ENCODE results near the gene FURIN. TPM values are rescaled to one million over a fixed set of nuclear protein-coding genes. Genes with fewer than 3 reads are reported as not detected.

The FURIN gene
- total and polyA plus RNA-seq, 2 of the 4 experiments (the other 2 are of a cell fraction): 34.8 to 54.3 TPM

GRCh38 chr15:90918835-90919234 is 50.4 kb downstream of the FURIN start:
- H2AK9ac ChIP-seq (replicated peaks; ENCODE audit: low read depth, low read length, poor library complexity): no peak overlapping the region
- in situ Hi-C loops (cut with MboI; ENCODE audit: low sequenced_read_pairs) (no loop called here), dilution Hi-C loops (cut with HindIII; ENCODE audit: low sequenced_read_pairs, unreplicated experiment) (no loop called here), intact Hi-C loops (cut with micrococcal nuclease) (no loop called here)
- 94% methylated on average over 3 of the region's 6 CpGs; no CpG with 5 or more reads in 1 of the 2 experiments for WGBS, 2 experiments (ENCODE audit: extremely low coverage in 2 of 2, insufficient read length in 1 of 2)
- H3K27ac ChIP-seq (ENCODE audit: insufficient read depth, low read length): no peak overlapping the region
- no peak overlapping the region for H3K4me2 ChIP-seq (ENCODE audit: low read depth, low read length)
- peaks cover 3% of the 10 kb centered on the region; the same call in 1 of the 2 replicates for H3K9me1 ChIP-seq (ENCODE audit: insufficient read depth, low read length)
- no peak overlapping the region for H2BK20ac ChIP-seq (ENCODE audit: low read depth, low read length)
- H3K36me3 ChIP-seq (ENCODE audit: control insufficient read depth, insufficient read depth, low read length): peaks cover 27% of the 10 kb centered on the region
- ATAC-seq (ENCODE audit: low read depth): no peak
- no peak overlapping the region for H4K5ac ChIP-seq (ENCODE audit: low read depth, low read length)
- POLR2A ChIA-PET (ENCODE audit: unreplicated experiment): interaction anchor here (0.6 kb wide), 1 partner anchor 17 kb away, joined by 6 read pairs; no protein-coding TSS in a partner anchor
- H2BK15ac ChIP-seq (ENCODE audit: low read depth, low read length): no peak overlapping the region
- H2AK5ac ChIP-seq (ENCODE audit: low read depth, low read length): no peak overlapping the region
- H4K8ac ChIP-seq (ENCODE audit: low read depth in 2 of 2, low read length in 2 of 2): no peak overlapping the region
- no peak overlapping the region for H3K9ac ChIP-seq (ENCODE audit: low read depth, low read length)
- no TSS peak for BruUV-seq (replicated peaks)
- no peak overlapping the region for H2AFZ ChIP-seq (replicated peaks; ENCODE audit: low read length, poor library complexity)
- H3K18ac ChIP-seq (ENCODE audit: low read depth, low read length): no peak overlapping the region
- no peak for DNase-seq
- no peak overlapping the region for H3K23ac ChIP-seq (ENCODE audit: low read depth, low read length)
- no peak overlapping the region for H4K91ac ChIP-seq (ENCODE audit: insufficient read depth, low read depth, low read length)
- CTCF ChIA-PET: interaction anchor here (0.6 kb wide), 1 partner anchor 20 kb away, joined by 4 read pairs; no protein-coding TSS in a partner anchor
- no peak overlapping the region for H3K56ac ChIP-seq (ENCODE audit: extremely low read depth, insufficient read depth, low read length)
- H2BK120ac ChIP-seq (ENCODE audit: low read depth, low read length): no peak overlapping the region
- TF ChIP-seq CEBPB (IDR thresholded peaks at IDR 0.05; ENCODE audit: low read depth, low read length) (no peak), MAZ (IDR thresholded peaks at IDR 0.05; ENCODE audit: borderline replicate concordance, low read depth, low read length) (no peak), NFE2L2 (IDR thresholded peaks at IDR 0.05; ENCODE audit: low read depth, low read length) (no peak), MAFK (IDR thresholded peaks at IDR 0.05; ENCODE audit: low read depth, low read length) (no peak), MXI1 (IDR thresholded peaks at IDR 0.05; ENCODE audit: borderline replicate concordance, low read depth, low read length) (no peak), RCOR1 (IDR thresholded peaks at IDR 0.05; ENCODE audit: insufficient replicate concordance, low read length) (no peak), USF2 (IDR thresholded peaks at IDR 0.05; ENCODE audit: low read depth, low read length) (no peak), CTCF (conservative IDR thresholded peaks at IDR 0.05; ENCODE audit: low read depth, low read length) (no peak), CHD1 (IDR thresholded peaks at IDR 0.05; ENCODE audit: low read depth, low read length) (no peak), ELK1 (IDR thresholded peaks at IDR 0.05; ENCODE audit: borderline replicate concordance, low read depth, low read length) (no peak), POLR2A (IDR thresholded peaks at IDR 0.05; ENCODE audit: low read depth, low read length) (no peak), RAD21 (IDR thresholded peaks at IDR 0.05; ENCODE audit: low read length) (no peak), BHLHE40 (IDR thresholded peaks at IDR 0.05; ENCODE audit: low read depth, low read length) (no peak), RFX5 (IDR thresholded peaks at IDR 0.05; ENCODE audit: low read depth, low read length) (no peak), FOS (IDR thresholded peaks at IDR 0.05; ENCODE audit: low read depth, low read length) (no peak), SMC3 (IDR thresholded peaks at IDR 0.05; ENCODE audit: low read depth, low read length) (no peak)
- H3K14ac ChIP-seq (replicated peaks; ENCODE audit: low read depth, low read length): no peak overlapping the region
- no peak overlapping the region for H2BK5ac ChIP-seq (ENCODE audit: low read depth, low read length, poor library complexity, severe bottlenecking)
- no peak overlapping the region for H3K4ac ChIP-seq (ENCODE audit: low read depth, low read length)
- no peak overlapping the region for H3K4me3 ChIP-seq (ENCODE audit: insufficient read depth, low read depth, low read length)
- no peaks in the 10 kb centered on the region for H3K9me3 ChIP-seq (ENCODE audit: control insufficient read depth, insufficient read depth, low read length)
- H3K27me3 ChIP-seq (ENCODE audit: control insufficient read depth, insufficient read depth, low read length): no peaks in the 10 kb centered on the region
- peaks cover 10% of the 10 kb centered on the region; the same call in 1 of the 2 replicates for H3K4me1 ChIP-seq (ENCODE audit: control insufficient read depth, insufficient read depth, low read length)
- H4K20me1 ChIP-seq (ENCODE audit: insufficient read depth, low read length): no peaks in the 10 kb centered on the region
- no peaks in the 10 kb centered on the region for H3K79me1 ChIP-seq (ENCODE audit: low read depth in 1 of 2, low read length in 2 of 2)

Data from IMR-90 (cell line).